Tibial nerve (tissue), 4 donors: ENCODE data around the gene CCIN.

Experiments
- EP300 ChIP-seq, 2 donors: sonication (generic); formaldehyde crosslinking; IDR thresholded peaks; one replicate each; pipeline ENCODE4 v1.6.1; 2017; ENCODE audit warnings: antibody characterized with exemption in 2 of 2, mild to moderate bottlenecking in 1 of 2
- POLR2A ChIP-seq, 2 donors: fragments of 450-650 bp; IDR thresholded peaks; one replicate each; pipeline ENCODE4 v1.6.1; 2017; ENCODE audit warnings: antibody characterized with exemption in 2 of 2, mild to moderate bottlenecking in 2 of 2, moderate library complexity in 2 of 2
- TF ChIP-seq, protein P1 (sequence below), 5 experiments: fragments of 200-600 bp in 3 of 5; fragments of 450-650 bp in 2 of 5; sonication (generic) in 3 of 5; IDR thresholded peaks; one replicate each; pipeline ENCODE4 v1.5.1; 2016 to 2019; ENCODE audit warnings: antibody characterized with exemption in 5 of 5, mild to moderate bottlenecking in 3 of 5, moderate library complexity in 2 of 5

DNA sequence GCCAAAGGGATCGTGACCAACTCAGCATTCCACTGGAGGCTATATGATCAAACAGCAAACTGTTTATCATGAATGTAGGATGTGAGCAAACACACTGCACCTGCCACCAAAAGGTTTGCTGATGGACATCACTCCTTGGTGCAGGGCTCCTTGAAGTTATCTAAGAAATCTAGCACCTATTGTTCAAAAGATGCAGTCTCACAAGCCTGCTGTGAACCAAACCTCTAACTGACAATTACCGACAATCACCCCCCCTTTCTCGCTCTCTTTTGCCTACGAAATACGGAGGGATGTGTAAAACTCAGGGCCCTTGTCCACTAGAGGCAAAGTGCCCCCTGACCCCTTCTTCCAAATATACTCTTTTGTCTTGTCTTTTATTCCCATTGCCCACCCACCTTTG is 19.0 kb downstream of the CCIN start:
- TF ChIP-seq POLR2A (IDR thresholded peaks at IDR 0.05) (no peak), EP300 (IDR thresholded peaks at IDR 0.05) (no peak)
- TF ChIP-seq, protein P1, sequence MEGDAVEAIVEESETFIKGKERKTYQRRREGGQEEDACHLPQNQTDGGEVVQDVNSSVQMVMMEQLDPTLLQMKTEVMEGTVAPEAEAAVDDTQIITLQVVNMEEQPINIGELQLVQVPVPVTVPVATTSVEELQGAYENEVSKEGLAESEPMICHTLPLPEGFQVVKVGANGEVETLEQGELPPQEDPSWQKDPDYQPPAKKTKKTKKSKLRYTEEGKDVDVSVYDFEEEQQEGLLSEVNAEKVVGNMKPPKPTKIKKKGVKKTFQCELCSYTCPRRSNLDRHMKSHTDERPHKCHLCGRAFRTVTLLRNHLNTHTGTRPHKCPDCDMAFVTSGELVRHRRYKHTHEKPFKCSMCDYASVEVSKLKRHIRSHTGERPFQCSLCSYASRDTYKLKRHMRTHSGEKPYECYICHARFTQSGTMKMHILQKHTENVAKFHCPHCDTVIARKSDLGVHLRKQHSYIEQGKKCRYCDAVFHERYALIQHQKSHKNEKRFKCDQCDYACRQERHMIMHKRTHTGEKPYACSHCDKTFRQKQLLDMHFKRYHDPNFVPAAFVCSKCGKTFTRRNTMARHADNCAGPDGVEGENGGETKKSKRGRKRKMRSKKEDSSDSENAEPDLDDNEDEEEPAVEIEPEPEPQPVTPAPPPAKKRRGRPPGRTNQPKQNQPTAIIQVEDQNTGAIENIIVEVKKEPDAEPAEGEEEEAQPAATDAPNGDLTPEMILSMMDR (IDR thresholded peaks at IDR 0.05), result no peak
